NCI-H1417 treated with DMSO at 0.1 percent for 48 hours (cell line): ENCODE results near the gene EHD2.
A peak's percentile ranks its signal among the peaks of the same experiment; 100 is the strongest.
"Not testable (repeated sequence)": the region's sequence is repeated elsewhere in the genome, so short reads cannot be mapped to it uniquely, and the experiment has no call there.

Experiments used
- DNase-seq: peaks from one replicate; lab custom pipeline; 2025; lab: John Stamatoyannopoulos, UW

Gene EHD2

DNA sequence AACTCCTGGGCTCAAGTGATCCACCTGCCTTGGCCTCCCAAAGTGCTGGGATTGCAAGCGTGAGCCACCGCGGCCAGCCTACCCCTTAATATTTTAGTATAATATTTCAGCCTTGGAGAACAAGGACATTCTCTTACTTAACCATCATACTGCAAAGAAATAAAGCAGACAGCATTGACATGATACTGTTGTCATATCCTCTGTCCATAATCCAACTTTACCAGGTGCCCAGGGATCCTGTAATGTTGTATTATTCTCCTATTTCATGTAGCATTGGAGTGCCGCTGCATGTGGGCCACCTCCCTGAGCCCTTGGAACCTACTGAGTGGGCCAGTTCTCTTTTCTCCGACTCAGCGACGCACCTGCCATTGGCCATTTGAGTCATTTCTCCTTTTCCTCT, 21.4 kb upstream of the EHD2 start:
- no peak for DNase-seq

DNA sequence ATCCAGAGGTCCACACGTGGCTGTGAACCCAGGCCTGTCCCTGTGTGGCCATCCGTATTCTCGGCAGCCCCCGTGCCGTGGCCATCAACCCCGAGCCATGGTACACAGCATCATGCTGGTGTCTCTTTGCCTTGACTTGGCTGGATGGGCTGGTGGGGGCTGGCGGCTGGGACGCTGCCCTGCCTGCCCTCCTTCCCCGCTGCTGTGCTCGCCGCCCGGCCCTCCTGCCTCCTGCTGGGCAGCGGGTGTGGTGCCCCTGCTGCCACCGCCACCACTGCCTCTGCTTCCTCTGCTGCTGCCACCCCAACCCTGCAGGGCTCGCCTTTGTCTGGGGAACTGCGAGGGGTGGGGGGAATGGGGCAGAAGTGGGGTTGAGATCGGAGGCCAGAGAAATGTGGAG, 19.7 kb upstream of the EHD2 start:
- DNase-seq: no peak

DNA sequence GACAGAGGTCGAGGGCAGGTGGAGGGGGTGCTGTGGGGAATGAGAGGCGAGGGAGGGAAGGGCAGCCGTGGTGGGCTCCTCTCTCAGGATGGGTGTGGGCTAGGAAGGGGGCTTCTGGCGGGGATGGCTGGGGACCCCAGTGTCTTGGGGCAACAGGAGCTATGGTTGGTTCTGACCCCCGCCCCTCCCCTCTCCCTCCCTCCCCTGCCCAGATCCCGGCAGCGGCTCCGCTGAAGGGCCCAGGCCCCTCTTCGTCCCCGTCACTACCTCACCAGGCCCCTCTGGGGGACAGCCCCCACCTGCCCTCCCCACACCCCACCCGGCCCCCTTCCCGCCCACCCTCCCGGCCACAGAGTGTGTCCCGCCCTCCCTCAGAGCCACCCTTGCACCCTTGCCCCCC, 19.3 kb upstream of the EHD2 start:
- DNase-seq: no peak

DNA sequence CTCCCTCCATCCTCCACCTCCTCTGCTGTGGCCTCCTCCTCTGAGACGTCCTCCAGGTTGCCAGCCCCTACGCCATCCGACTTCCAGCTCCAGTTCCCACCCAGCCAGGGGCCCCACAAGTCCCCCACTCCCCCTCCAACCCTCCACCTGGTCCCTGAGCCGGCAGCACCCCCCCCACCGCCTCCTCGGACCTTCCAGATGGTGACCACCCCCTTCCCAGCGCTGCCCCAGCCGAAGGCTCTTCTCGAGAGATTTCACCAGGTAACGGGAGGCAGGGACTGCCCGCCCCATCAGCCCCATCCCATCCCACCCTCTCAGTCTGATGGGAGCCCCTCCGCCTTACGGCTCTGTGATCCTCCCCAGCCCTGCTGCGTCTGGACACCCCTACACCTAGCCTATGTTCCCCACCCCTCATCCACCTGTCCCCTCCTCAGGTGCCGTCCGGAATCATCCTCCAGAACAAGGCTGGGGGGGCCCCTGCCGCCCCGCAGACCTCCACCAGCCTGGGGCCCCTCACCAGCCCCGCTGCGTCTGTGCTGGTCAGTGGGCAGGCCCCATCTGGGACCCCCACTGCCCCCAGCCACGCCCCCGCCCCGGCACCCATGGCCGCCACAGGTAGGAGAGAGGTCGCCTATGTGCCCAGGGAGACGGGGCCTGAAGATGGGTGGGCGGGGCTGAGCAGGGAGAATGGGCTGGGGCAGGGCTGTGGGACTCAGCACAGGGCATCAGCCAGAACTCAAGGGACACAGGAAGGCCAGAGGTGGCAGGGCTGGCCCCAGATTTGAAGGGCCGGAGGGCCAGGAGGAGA, 18.6 kb upstream of the EHD2 start:
- no peak for DNase-seq

DNA sequence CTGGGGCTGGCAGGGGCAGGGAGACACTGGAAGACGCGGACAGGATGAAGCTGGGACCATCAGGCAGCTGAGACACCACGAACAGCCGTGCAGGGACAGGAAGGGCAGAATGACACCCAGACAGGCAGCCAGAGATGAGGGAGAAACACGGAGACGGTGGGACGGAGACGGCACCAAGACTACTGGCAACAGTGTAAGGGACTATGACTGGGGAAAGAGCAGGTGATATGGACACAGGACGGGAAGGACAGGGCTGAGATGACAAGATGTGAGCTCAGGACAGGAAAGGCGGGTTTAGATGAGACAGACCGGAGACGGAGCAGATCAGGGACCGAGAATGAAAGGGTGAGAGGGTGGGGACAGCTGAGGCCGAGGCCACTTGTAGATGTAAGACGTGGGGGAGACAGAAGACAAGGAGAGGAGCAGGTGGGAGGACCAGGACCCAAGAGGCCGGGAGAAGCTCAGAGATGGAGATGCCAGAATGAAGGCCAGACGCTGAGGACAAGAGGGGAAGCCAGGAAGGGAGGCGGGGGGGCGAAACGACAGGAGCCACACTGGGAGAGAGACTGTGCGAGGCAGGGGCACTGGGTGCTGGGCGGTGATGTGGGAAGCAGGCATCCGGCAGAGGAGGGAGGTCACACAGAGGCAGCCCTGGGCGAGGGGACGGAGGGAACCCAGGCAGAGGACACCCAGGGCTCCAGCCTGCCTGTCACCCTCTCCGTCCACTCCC, 17.5 kb upstream of the EHD2 start:
- DNase-seq: no peak

DNA sequence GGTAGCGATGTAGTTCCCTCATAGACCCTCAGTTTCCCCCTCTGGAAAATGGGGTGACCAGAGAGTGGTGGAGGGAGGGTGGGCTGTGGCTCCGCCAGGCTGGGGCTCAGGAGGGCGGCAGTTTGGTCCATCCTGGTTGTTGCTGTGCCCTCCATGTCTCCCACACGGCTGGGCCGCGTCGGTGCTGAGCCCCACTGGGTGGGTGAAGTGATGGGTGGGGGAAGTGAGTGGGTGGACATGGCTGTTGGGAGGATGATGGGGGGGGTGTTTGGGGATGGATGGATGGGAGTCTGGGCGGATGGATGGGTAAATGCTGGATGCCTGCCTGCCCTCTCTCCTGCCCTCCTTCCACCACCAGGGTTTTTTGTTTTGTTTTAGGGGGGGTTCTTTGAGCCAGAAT, 16.6 kb upstream of the EHD2 start:
- DNase-seq: no peak

DNA sequence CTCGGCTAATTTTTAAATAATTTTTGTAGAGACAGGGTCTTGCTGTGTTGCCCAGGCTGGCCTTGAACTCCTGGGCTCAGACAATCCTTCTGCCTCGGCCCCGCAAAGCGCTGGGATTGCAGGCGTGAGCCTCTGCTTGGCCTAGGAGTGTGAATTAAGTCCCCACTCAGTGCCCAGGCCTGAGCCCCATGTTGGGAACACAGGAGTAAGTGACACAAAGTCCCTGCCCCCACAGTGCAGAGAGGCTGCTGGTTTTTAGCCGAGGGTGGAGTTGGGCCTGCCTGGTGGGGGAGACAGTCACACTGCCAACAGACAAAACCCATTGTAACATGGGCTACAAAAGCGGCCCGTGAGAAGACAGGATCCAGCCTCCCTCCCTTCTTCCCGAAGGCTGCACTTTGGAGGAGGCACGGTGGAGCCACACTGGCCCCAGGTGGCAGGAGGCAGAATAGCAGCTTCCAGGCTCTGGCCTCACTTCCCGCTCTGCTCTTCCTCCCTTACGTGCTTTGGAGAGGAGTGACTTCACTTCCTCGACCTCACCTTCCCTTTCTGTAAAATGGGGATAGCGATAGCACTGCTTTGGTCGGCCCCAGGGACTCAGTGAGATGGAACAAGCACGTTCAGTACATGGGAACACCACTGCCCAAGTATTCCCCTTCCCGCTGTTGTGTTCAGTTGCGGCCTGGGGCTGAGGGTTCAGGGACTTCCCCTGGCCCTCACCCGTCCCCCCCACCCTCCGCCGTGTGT, 15.2 kb upstream of the EHD2 start:
- peak; percentile 7 for DNase-seq

DNA sequence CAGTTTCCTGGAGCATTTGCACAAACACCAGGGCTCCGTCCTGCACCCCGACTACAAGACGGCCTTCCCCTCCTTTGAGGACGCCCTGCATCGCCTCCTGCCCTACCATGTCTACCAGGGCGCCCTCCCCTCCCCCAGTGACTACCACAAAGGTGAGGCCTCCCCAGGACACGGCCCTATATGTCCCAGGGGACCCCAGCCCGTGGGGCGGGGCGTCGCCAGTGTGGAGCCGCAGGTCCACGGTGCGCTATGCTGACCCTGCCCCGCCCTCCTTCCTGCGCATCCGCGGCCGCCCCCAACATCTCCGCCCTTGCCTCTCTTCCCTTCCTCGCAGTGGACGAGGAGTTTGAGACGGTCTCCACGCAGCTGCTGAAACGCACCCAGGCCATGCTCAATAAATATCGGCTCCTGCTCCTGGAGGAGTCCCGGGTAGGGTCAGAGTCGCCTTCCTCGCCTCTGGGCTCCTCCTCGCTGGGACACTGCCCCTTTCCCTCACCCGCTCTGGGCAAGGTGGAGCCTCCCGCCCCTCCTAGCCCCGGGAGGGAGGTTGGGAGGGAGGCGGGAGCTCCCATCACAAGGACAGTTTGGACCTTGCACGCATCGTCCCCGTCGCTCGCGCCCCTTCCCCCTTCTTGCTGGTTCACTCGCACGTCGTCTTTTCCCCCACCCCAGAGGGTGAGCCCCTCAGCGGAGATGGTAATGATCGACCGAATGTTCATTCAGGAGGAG, 14.4 kb upstream of the EHD2 start:
- no peak for DNase-seq

DNA sequence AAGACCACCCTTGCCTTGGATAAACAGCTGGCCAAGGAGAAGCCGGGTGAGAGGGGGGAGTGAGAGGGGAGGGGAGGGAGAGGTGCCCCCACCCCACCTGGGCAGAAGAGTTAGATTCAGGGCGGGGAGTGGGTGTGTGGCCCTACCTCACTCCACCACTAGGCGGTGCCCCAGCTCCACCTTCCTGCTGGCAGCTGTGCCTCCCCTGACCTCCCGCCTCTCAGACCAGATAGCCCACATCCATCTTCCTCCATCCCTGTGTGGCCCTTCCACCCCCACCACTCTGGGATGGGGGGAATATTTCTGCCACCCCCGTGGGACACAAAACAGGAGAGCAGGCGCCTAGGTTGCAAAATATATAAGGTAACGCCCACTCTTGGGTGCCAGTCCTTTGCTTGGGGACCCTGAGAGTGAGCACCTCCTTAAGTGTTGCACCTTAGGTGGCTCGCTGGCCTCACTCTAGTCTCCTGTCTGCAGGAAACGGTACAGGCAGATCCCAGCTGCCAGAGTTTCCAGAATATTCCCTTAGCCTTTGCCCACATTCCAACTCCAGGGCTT, 13.8 kb upstream of the EHD2 start:
- DNase-seq: no peak

DNA sequence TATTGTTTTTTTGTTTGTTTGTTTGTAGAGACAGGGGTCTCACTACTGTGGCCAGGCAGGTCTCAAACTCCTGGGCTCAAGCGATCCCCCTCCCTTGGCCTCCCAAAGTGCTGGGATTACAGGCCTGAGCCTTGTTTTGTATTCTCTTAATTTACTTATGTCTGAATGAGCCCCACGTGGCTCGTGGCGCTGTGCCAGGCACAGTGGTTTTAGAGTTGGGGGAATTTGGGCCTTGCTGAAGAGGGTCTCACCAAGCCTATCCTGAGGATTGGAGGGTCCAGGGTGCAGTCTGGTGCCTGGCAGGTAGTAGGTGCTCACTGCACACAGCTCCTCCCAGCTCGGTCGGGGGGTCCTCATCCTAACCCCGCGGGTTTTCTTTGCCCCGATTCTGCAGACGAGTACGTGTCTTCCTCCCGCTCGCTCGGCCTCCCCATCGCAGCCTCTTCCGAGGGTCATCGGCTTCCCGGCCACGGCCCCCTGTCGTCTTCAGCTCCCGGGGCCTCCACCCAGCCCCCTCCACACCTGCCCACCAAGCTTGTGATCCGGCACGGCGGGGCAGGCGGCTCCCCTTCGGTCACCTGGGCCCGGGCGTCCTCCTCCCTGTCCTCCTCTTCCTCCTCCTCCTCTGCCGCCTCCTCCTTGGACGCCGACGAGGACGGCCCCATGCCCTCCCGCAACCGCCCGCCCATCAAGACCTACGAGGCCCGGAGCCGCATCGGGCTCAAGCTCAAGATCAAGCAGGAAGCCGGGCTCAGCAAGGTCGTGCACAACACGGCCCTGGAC, 12.1 kb upstream of the EHD2 start:
- DNase-seq: no peak

DNA sequence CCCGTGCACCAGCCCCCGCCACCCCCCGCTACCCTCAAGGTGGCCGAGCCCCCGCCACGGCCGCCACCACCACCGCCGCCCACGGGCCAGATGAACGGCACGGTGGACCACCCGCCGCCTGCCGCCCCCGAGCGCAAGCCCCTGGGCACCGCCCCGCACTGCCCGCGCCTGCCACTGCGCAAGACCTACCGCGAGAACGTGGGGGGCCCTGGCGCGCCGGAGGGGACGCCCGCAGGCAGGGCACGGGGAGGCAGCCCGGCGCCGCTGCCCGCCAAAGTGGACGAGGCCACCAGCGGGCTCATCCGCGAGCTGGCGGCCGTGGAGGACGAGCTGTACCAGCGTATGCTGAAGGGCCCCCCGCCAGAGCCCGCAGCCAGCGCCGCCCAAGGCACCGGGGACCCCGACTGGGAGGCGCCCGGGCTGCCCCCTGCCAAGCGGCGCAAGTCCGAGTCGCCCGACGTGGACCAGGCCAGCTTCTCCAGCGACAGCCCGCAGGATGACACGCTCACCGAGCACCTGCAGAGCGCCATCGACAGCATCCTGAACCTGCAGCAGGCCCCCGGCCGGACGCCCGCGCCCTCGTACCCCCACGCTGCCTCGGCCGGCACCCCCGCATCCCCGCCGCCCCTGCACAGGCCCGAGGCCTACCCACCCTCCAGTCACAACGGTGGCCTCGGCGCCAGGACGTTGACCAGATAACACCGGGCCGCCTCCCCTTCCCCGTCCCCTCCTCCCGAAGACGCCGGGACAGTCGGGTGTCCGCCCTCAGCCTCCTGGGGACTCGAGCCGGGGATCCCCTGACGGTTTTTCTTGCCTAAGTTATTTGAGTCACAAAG, 11.3 kb upstream of the EHD2 start:
- DNase-seq: no peak

DNA sequence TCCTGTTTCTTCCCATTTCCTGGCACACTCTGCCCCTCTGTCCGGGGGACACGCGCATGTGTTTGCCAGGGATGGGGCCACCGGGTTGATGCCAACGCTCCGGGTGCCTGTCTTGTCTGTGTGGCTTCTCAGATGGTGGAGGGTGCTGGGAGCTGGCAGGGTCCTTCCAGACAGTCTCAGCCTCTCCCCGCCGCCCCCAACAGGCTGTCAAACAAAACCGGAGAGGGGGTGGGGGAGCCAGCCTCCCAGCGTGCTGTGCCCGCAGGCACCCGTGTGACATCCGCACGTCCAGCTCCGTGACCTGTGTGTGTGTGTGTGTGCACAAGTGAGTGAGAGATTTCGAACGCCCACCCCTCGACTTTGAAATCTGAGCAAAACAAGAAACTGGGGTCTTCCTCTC, 10.6 kb upstream of the EHD2 start:
- no peak for DNase-seq

DNA sequence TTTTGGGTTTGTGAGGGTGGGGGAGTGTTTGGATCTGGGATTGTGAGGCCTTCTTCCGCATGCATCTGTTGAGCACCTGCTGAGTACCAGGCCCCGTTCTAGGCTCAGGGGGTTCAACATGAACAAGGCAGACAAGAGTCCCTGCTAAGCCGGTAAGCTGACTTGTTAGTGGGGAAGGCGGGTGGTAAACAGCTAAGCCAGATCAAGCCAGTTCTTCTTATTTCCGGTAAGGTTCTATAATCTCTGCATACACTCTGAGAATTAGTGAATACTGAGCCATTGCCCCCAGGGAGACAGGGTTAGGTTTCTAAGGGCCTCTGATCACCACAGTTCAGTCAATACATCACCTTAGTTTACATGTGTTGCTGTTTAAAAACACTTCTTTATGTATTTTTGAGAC, 9.9 kb upstream of the EHD2 start:
- no peak for DNase-seq

DNA sequence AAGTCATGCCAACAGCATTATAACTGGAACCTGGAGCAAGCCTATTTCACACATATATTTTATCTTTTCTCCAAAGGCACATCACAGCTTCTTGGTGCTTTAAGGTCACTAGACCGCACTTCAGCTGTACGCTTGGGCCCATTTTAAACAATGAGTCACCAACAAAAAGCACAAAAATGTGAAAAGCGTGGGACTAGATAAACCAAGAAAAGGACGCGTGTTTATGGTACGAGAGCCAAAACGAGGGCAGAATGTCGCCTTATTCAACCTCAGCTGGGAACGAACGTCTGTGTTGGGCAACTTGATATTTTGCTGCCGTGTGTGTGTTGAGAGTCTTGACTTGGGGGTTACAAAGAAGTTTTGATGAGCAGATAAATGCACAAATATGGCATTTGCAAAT, 9.2 kb upstream of the EHD2 start:
- no peak for DNase-seq

DNA sequence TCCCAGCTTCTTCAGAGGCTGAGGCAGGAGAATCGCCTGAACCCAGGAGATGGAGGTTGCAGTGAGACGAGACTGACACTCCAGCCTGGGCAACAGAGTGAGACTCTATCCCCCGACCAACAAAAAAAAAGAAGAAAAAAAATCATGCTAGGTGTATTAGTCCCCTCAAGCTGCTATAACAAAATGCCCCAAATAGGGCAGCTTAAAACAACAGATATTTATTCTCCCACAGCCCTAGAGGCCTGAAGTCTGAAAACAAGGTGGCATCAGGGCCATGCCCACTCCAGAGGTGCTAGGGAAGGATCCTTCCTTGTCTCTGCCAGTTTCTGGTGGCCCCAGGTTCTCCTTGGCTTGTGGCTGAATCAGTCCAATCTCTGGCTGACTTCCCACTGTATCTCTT, 8.6 kb upstream of the EHD2 start:
- no peak for DNase-seq

DNA sequence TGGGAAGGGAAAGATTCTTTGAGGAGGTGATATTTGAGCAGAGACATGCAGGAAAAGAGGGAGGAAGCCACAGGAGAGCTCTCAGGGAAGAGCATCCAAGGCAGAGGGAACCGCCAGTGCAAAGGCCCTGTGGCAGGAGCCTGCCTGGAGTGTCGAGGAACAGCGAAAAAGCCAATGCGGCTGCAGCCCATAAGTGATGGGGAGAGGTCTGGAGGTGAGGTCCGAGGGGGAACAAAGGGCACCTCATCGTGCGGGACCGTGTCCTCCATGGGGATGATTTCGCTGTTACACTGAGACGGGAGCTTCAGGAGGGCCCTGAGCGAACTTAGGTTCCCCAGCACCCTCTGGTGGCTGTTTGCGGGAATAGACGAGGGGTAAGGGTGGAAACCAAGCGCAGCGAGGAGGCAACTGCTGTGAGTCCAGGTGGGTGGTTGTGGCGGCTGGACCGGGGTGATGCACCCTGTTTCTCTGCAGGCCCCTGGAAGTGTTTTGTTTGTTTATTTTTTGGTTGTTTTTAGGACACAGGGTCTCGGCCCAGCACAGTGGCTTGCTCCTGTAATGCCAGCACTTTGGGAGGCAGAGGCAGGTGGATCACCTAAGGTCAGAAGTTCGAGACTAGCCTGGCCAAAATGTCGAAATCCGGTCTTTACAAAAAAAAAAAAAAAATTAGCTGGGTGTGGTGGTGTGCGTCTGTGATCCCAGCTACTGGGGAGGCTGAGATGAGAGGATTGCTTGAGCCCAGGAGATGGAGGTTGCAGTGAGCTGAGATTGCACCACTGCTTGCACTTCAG, 5.9 kb upstream of the EHD2 start:
- DNase-seq: no peak

DNA sequence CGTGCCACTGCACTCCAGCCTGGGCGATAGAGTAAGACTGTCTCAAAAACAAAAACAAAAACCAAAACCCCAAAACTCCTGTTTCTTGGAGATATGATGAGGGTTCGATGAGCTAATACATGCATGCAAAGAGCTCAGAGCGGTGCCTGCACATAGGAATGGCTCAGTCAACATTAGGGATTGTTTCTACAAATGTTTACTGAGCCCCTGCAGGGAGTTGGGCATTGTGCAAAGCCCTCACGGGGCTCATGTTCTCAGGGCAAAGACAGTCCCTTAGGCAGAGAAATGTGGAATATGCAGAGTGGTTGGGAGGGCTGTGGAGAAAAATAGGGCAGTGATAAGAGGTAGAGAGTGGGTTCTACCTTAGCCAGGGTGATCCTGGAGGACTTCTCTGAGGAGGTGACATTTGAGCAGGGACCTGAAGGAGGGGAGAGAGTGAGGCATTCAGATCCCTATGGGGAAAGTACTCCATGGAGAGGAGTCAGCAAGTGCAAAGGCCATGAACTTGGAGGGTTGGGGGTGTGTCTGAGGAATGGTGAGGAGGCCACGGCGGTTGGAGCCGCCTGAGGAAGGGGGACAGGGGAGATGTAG, 1.5 kb upstream of the EHD2 start:
- no peak for DNase-seq

DNA sequence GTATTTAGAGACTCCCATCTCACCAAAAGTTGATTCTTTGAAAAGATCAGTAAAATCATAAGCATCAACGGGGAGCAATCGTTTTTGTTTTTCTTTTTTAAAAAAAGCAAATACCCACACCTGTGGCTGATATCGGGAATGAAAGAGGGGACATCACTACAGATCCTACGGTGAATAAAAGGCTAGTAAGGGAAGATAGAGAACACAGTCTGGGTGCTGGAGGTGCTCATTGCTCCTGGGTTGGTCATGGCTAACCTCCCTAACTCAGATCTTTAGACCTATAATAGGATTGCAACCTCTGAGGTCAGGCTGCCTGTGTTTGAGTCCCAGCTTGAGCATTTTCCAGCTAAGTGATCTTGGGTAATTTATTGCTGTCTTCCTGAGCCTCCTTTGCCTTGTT, 1.1 kb downstream of the EHD2 start:
- DNase-seq: no peak

DNA sequence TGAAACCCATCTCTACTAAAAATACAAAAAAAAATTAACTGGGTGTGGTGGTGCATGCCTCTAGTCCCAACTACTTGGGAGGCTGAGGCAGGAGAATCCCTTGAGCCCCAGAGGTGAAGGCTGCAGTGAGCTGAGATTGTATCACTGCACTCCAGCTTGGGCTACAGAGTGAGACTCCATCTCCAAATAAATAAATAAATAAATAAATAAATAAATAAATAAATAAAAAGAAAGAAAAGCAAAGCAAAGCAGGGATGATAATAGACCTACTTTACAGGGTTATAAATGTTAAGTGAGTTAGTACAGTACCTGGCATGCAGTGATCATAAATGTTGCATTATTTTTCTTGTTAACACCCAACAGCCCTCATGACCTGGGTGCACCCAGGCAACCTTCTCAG, 1.6 kb downstream of the EHD2 start:
- DNase-seq: not testable (repeated sequence)
